Fibroblast of peridontal ligament (primary cell): Measurements from ENCODE around the gene ZBP1.

Source experiments
- DNase-seq: peaks from one replicate; pipeline ENCODE4 v3.0.0-alpha.2; 2010; ENCODE audit errors: extremely low read depth

ZBP1 gene

DNA sequence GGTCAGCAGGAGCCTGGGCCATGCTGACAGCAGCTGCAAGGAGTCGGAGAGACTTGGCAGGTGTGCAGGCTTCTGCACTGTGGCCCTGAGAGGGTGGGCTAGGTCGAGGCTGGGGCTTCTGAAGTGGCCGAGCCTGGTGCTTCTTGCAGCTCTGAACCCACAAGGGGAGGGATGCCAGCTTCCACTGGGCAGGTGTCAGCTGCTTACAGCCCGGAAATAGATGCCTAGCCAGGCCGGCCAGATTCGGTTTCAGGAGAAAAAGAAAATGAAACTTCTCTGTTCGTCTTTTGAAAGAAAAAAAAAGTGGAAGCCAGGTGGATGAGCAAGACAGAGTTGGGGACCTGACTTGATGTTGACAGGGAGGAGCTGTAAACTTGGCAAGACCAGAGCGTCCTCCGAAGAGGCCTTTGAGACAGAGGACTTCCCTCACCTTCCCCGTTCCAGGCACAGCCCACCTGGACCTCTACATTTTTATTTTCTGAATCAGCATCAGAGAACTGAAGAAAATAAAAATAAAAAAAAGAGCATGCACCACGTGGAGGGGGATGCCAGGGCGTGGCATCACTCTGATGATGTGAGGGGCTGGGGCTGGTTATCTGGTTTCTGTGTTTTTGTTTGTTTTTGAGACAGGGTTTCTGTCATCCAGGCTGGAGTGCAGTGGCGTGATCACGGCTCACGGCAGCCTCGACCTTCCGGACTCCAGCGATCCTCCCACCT lies at the start of gene ZBP1:
TSS of gene ZBP1 (minus strand) at position 153 of the 717 bp plus-strand sequence. CDS start at position 22, 131 bp downstream.
- no peak for DNase-seq

DNA sequence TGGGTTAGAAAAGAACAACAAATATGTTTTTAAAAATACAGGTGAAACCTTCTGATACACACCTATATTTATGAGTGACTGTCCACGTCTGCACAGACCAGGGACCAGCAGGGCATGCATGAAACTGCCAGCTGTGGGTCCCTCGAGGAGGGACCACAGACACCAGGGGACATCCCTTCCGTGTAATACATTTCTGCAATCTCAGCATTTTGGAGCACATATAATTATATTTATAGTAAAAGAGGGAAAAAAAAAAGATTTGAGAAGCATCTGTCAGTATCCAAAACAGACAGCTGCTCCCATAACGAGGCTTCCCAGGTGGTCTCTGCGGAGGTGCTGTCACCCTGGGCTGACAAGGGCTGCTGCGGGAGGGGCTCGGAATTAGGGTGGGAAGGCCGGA lies 49.4 kb upstream of the ZBP1 start:
- DNase-seq: no peak

GRCh38 chr20:57667924-57668782 lies 47.9 kb upstream of the ZBP1 start:
- no peak for DNase-seq

DNA sequence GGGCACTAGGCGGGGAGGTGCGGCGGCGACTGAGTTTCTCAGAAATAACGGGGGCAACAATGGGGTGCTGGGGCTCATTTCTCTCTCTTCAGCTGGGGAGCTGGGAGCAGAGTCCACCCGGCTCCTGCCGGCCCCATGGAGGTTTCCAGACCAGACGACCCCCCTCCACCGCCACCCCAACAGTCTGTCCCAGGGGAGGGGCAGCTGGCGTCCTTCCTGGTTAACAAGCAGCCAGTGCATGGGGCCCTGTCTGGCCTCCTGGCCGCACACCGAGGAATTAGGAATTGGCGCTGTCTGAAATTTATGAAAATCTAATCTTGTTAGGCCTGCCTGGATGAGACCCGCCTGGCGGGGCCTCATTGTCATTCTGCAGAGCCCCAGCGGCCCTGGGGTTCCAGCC lies 47.2 kb upstream of the ZBP1 start:
- DNase-seq: no peak

GRCh38 chr20:57666834-57667157 lies 46.6 kb upstream of the ZBP1 start:
- no peak for DNase-seq

- no peak for DNase-seq
These were observed 46.0 kb upstream of the ZBP1 start for GRCh38 chr20:57666106-57666833.

- DNase-seq: no peak
These were observed 45.4 kb upstream of the ZBP1 start for GRCh38 chr20:57665589-57665971.

- no peak for DNase-seq
These were observed 44.8 kb upstream of the ZBP1 start for GRCh38 chr20:57664924-57665588.

DNA sequence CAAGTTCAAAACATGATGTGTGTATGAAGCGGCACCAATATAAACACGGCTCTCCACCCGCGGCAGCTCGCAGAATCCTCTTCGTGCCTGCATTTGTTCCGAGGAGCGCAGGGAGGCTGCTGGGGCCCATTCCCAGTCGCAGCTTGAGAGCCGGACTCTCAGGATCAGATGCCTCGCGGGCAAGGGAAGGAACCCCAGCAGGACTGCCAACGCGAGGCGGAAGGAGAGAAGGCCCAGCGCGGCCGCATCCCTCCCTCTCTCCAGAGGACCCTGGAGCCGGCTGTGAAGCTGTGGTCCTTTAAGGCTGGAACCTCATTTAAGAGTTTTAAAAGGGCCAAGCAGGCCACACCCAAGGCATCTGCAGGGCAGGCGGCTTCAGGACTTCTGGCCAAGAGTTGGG lies 44.2 kb upstream of the ZBP1 start:
- no peak for DNase-seq

GRCh38 chr20:57663681-57664451 lies 43.6 kb upstream of the ZBP1 start:
- no peak for DNase-seq

GRCh38 chr20:57663241-57663640 lies 43.0 kb upstream of the ZBP1 start:
- DNase-seq: no peak

- DNase-seq: no peak
These were observed 42.4 kb upstream of the ZBP1 start for GRCh38 chr20:57662456-57663240.

- no peak for DNase-seq
These were observed 41.7 kb upstream of the ZBP1 start for GRCh38 chr20:57661746-57662455.

DNA sequence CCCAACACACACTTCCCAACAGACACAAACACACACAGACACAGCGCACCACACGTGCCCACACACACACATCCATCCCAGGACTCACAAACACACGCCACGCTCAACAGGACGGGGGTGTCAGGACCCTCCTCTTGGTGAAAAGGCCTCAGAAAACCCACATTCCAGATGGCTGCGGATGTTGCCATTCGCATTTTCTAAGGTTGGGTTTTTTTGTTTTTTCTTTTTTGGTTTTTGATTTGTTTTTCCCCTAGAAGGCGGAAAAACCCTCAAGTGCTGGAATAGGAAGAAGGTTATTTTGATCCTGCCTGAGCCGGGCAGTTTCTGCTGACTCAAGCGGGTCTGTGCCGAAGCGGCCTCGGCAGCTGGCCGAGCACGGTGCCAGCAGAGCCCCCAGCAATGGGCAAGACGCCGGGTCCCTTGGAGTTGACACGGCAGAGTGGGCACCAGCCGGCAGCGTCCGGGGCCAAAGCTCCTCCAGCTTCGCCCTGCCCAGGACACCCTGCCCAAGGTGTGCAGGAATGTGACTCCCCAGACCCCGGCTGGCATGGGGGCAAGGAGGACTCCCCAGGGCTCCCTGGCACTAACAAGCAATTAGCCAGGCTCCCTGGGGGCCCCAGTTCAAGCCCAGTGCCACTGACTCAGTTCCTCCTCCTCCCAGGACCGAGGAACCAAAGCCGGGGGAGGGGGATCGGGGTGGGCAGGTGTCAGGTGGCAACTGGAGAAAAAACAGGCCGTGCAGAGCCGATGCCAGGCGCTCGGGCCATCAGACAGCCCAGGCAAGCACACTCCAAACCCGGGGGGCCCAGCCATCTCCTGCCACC lies 40.9 kb upstream of the ZBP1 start:
- DNase-seq: no peak

DNA sequence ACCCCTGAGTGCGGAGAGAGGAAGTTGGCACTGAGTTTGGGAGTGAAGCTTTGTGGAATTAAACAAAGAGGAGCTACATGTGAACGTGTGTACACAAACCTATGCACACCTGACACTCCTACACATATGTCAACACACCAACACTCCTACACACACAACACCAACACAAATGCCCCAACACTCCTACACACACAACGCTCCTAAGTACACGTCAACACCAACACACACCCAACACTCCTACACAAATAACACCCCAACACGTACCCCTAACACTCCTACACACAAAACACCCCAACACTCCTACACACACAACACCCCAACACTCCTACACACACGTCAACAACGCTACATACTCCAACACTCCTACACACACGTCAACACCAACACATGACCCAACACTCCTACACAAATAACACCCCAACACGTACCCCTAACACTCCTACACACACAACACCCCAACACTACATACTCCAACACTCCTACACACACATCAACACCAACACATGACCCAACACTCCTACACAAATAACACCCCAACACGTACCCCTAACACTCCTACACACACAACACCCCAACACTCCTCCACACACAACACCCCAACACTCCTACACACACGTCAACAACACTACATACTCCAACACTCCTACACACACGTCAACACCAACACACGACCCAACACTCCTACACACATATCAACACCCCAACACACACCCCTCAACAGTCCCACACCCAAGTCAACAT lies 40.1 kb upstream of the ZBP1 start:
- no peak for DNase-seq

DNA sequence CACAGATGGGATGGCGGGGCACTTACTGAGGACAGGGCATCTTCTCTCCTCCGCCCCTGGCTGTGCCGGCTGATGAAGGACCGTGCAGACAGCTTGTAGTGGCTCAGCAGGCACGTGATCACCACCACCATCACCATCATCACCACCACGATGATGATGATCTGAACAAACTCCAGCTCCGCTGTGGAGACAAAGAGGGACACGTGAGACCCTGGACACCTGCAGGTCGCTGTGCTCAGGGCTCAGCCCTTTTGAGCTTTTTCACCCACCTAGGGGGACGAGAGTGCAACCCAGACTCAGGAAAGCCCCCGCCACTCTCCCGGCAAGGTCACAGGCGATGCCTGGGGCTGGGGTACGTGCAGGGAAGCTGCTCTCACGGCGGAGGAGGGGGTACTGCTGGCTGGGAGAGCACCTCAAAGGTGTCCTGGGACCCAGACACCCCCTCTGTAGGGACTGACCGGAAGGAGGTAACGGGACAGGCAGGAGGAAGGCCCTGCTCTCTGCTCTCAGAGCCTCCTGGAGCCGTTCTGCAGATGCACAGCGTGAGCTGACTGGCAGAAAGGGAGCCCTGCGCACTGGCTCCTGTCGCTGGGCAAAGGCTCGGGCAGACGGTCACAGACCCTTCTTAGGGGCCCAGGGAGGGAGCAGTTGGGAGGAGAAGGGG lies 39.4 kb upstream of the ZBP1 start:
- no peak for DNase-seq

DNA sequence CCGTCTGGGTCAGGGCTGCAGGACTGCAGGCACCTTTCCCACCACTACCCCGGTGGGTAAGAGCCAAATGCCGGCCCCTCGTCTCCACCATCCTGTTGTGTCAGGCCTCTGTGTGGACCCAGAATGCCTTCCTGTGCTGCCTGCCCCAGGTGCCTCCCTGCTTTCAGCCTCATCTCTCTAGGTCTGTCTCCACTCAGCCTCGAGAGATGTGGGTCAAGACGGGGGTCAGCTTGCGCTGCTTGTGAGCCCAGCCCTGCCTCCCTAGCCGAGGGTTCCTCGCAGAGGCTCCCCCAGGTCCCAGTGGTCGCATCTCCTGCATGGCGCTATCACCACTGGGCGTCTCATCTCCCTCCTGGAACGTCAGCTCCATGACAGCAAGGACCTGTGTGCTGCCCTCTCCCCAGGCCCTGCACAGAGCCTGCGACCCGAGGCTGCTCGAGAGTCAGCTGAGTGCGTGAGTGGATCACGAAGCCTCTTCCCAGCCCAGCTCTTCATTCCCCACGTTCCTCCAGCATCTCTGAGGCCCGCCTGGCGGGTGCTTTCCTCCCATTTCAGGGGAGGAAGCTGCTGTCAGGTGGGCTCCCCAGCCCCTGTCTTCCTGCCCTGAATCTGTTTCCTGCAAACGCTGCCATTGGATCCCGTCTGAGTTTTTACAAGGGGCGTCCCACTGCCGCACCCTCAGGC lies 38.7 kb upstream of the ZBP1 start:
- DNase-seq: no peak
